HG02678 (cell line): ENCODE results near the gene DNAJC30.
A peak's percentile ranks its signal among the peaks of the same experiment; 100 is the strongest.
"Not testable (repeated sequence)": the region's sequence is repeated elsewhere in the genome, so short reads cannot be mapped to it uniquely, and the experiment has no call there.

Experiments used
- ATAC-seq: cut with Tn5 transposase; IDR thresholded peaks from one replicate; pipeline ENCODE4 v1.9.1; 2021; ENCODE audit warnings: mild to moderate bottlenecking, moderate library complexity; ENCODE audit not compliant: unreplicated experiment

Gene DNAJC30

GRCh38 chr7:73683056-73683787, at the start of gene DNAJC30, which contains the start of gene BUD23:
Gene DNAJC30 (minus strand): TSS chr7:73683453. CDS start chr7:73683423, 30 bp downstream.
Gene BUD23 (plus strand): TSS chr7:73683597. CDS start chr7:73683626, 29 bp downstream.
- ATAC-seq, result peak; percentile 96

GRCh38 chr7:73732397-73732796, 49.1 kb upstream of the DNAJC30 start:
- no peak for ATAC-seq

GRCh38 chr7:73730485-73730884, 47.2 kb upstream of the DNAJC30 start:
- ATAC-seq, result no peak

GRCh38 chr7:73728551-73728950, 45.3 kb upstream of the DNAJC30 start:
- ATAC-seq, result no peak

- ATAC-seq, result no peak
These were observed 44.7 kb upstream of the DNAJC30 start for GRCh38 chr7:73727952-73728351.

GRCh38 chr7:73726083-73726466, 42.8 kb upstream of the DNAJC30 start:
- no peak for ATAC-seq

GRCh38 chr7:73723813-73724212, 40.6 kb upstream of the DNAJC30 start:
- no peak for ATAC-seq

GRCh38 chr7:73722785-73723184, 39.5 kb upstream of the DNAJC30 start:
- ATAC-seq, result no peak

GRCh38 chr7:73722182-73722581, 38.9 kb upstream of the DNAJC30 start:
- ATAC-seq, result not testable (repeated sequence)

GRCh38 chr7:73721377-73721817, 38.1 kb upstream of the DNAJC30 start:
- ATAC-seq, result no peak

GRCh38 chr7:73720443-73720842, 37.2 kb upstream of the DNAJC30 start:
- ATAC-seq, result not testable (repeated sequence)

- ATAC-seq, result peak; percentile 14
These were observed 36.5 kb upstream of the DNAJC30 start for GRCh38 chr7:73719806-73720169.

GRCh38 chr7:73718905-73719805, 35.9 kb upstream of the DNAJC30 start, which contains the start of gene STX1A:
Gene STX1A (minus strand): TSS chr7:73719669. CDS start chr7:73719631, 38 bp downstream.
- ATAC-seq, result peak; percentile 76

- ATAC-seq, result no peak
These were observed 35.2 kb upstream of the DNAJC30 start for GRCh38 chr7:73718438-73718881.

GRCh38 chr7:73717991-73718405, 34.7 kb upstream of the DNAJC30 start:
- ATAC-seq, result no peak

- no peak for ATAC-seq
These were observed 34.0 kb upstream of the DNAJC30 start for GRCh38 chr7:73717025-73717807.

GRCh38 chr7:73716318-73716890, 33.2 kb upstream of the DNAJC30 start:
- no peak for ATAC-seq

- ATAC-seq, result no peak
These were observed 32.5 kb upstream of the DNAJC30 start for GRCh38 chr7:73715648-73716317.

- not testable (repeated sequence) for ATAC-seq
These were observed 30.1 kb upstream of the DNAJC30 start for GRCh38 chr7:73713319-73713718.

- ATAC-seq, result no peak
These were observed 29.5 kb upstream of the DNAJC30 start for GRCh38 chr7:73712773-73713172.
